DOHH2 (cell line): ENCODE results near the gene TSPAN14.

Experiments used
- H3F3A ChIP-seq: fragments of 200-600 bp; sonication (generic), shearing (Covaris generic); 2 replicates; pipeline ENCODE4 v1.6.0; 2016; ENCODE audit warnings: antibody characterized with exemption, mild to moderate bottlenecking; ENCODE audit not compliant: control insufficient read depth, insufficient read depth
- H3K27ac ChIP-seq: fragments of 200-600 bp; sonication (generic); 2 replicates; pipeline ENCODE4 v1.5.1; 2014; ENCODE audit warnings: low read depth, mild to moderate bottlenecking, low read length, moderate library complexity
- H3K27me3 ChIP-seq: fragments of 200-600 bp; sonication (generic); 2 replicates; pipeline ENCODE4 v1.6.1; 2014; ENCODE audit warnings: mild to moderate bottlenecking, low read length, mixed read lengths; ENCODE audit not compliant: control insufficient read depth
- H3K36me3 ChIP-seq: fragments of 200-600 bp; sonication (generic); 2 replicates; pipeline ENCODE4 v1.6.1; 2014; ENCODE audit warnings: mild to moderate bottlenecking, low read length, moderate library complexity, mixed read lengths; ENCODE audit not compliant: control insufficient read depth
- H3K4me1 ChIP-seq: fragments of 200-600 bp; sonication (generic); 2 replicates; pipeline ENCODE4 v1.6.1; 2014; ENCODE audit warnings: mild to moderate bottlenecking, low read length, mixed read lengths; ENCODE audit not compliant: control insufficient read depth
- H3K4me2 ChIP-seq: fragments of 200-600 bp; sonication (generic); 2 replicates; pipeline ENCODE4 v1.6.0; 2014; ENCODE audit warnings: mild to moderate bottlenecking, low read length, moderate library complexity
- H3K4me3 ChIP-seq: fragments of 200-600 bp; sonication (generic); 2 replicates; pipeline ENCODE4 v1.5.1; 2014; ENCODE audit warnings: mild to moderate bottlenecking, low read length, mixed read lengths
- H3K79me2 ChIP-seq: fragments of 200-600 bp; sonication (generic); 2 replicates; pipeline ENCODE4 v1.6.1; 2014; ENCODE audit warnings: mild to moderate bottlenecking, low read length, mixed read lengths; ENCODE audit not compliant: control insufficient read depth
- H3K9me2 ChIP-seq: fragments of 200-600 bp; sonication (generic); replicated peaks from 2 replicates; pipeline ENCODE4 v1.6.1; 2014; ENCODE audit warnings: mild to moderate bottlenecking, low read length, mixed read lengths; ENCODE audit not compliant: control insufficient read depth
- H3K9me3 ChIP-seq: fragments of 200-600 bp; sonication (generic); 2 replicates; pipeline ENCODE4 v1.6.1; 2014; ENCODE audit warnings: antibody characterized with exemption, low read length, mixed read lengths; ENCODE audit not compliant: control insufficient read depth, insufficient read depth
- H4K20me1 ChIP-seq: fragments of 200-600 bp; sonication (generic); 2 replicates; pipeline ENCODE4 v1.6.0; 2014; ENCODE audit warnings: low read depth, mild to moderate bottlenecking, antibody characterized with exemption, low read length, moderate library complexity; ENCODE audit not compliant: control insufficient read depth, insufficient read depth
- EZH2phosphoT487 ChIP-seq: fragments of 200-600 bp; sonication (generic); IDR thresholded peaks from 2 replicates; pipeline ENCODE4 v1.6.1; 2017; ENCODE audit warnings: borderline replicate concordance, mild to moderate bottlenecking, antibody characterized with exemption, low read length, moderate library complexity, mixed read lengths
- TF ChIP-seq, protein P1 (sequence below): fragments of 200-600 bp; sonication (generic); IDR thresholded peaks from one replicate; pipeline ENCODE4 v1.5.1; 2014; ENCODE audit warnings: antibody characterized with exemption, mild to moderate bottlenecking, low read depth, low read length; ENCODE audit not compliant: poor library complexity, severe bottlenecking

The TSPAN14 gene

DNA sequence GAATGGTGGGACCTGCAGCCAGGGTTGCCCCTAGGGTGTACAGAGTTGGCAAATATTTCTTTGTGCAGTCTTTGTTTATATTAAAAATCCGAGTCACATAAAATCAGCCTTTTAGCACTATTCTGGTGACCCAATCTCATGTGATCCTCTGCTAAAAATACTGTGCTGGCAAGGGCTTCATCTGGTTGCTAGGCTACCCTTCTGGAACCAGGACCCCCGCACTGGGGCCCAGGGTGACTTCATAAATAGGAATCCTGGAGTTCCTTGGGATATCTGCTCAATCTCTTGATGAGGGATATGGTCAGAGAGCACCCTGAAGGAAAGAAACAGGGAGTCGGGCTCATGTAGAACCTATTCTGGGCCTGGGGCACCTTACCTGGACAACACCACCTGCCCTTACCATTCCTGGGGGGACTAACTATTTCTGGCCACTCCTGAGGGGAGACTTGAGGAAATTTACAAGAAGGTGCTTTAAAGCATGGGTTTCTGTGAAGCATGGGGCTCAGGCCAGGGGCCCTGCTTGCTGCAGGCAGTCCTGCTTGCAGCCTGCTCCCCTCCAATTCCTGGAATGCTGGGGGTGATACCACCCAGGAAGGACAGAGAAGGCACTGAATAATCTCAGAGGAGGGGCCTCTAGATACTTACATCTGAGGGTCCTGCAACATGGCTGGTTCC is 128.3 kb downstream of the TSPAN14 start:
- Histone ChIP-seq H3K9me2 (no peaks in the 10 kb centered on the region), H3K79me2 (no peaks in the 10 kb centered on the region), H3K27me3 (no peaks in the 10 kb centered on the region), H3K4me3 (no peak overlapping the region), H4K20me1 (no peaks in the 10 kb centered on the region), H3K4me2 (no peak overlapping the region), H3F3A (no peaks in the 10 kb centered on the region), H3K9me3 (no peaks in the 10 kb centered on the region), H3K27ac (no peak overlapping the region), H3K36me3 (no peaks in the 10 kb centered on the region), H3K4me1 (peaks cover 27% of the 10 kb centered on the region)
- TF ChIP-seq EZH2phosphoT487 = no peak
- TF ChIP-seq, protein P1, sequence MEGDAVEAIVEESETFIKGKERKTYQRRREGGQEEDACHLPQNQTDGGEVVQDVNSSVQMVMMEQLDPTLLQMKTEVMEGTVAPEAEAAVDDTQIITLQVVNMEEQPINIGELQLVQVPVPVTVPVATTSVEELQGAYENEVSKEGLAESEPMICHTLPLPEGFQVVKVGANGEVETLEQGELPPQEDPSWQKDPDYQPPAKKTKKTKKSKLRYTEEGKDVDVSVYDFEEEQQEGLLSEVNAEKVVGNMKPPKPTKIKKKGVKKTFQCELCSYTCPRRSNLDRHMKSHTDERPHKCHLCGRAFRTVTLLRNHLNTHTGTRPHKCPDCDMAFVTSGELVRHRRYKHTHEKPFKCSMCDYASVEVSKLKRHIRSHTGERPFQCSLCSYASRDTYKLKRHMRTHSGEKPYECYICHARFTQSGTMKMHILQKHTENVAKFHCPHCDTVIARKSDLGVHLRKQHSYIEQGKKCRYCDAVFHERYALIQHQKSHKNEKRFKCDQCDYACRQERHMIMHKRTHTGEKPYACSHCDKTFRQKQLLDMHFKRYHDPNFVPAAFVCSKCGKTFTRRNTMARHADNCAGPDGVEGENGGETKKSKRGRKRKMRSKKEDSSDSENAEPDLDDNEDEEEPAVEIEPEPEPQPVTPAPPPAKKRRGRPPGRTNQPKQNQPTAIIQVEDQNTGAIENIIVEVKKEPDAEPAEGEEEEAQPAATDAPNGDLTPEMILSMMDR = no peak
